Activated CD4-positive, alpha-beta T cell treated with anti-CD3 and anti-CD28 coated beads, Interleukin-2, amount 50 U/mL, for 16 hours (primary cell): Measurements from ENCODE around the gene VWA7.

ENCODE experiments used
- DNase-seq: peaks from one replicate; pipeline ENCODE4 v3.0.0-alpha.2; 2020

Gene VWA7

GRCh38 chr6:31749301-31750036, 27.7 kb downstream of the VWA7 start:
- DNase-seq, result no peak

- DNase-seq, result no peak
Measured at GRCh38 chr6:31744422-31744821, 32.7 kb downstream of the VWA7 start.

GRCh38 chr6:31742894-31743293, 34.2 kb downstream of the VWA7 start:
- no peak for DNase-seq

GRCh38 chr6:31741815-31742214, 35.3 kb downstream of the VWA7 start:
- DNase-seq, result no peak

- DNase-seq, result peak; percentile 37
Measured at GRCh38 chr6:31740397-31741223, 36.5 kb downstream of the VWA7 start.

- peak; percentile 100 for DNase-seq
Measured at GRCh38 chr6:31739639-31740396, 37.3 kb downstream of the VWA7 start, which contains the start of gene MSH5. Gene MSH5 (plus strand): TSS chr6:31740005. CDS start chr6:31740467, 462 bp downstream.

- peak; percentile 90 for DNase-seq
Measured at GRCh38 chr6:31737991-31738979, 38.8 kb downstream of the VWA7 start.

- peak; percentile 31 for DNase-seq
Measured at GRCh38 chr6:31737315-31737990, 39.7 kb downstream of the VWA7 start.

- no peak for DNase-seq
Measured at GRCh38 chr6:31736768-31737314, 40.3 kb downstream of the VWA7 start.

- DNase-seq, result peak; percentile 88
Measured at GRCh38 chr6:31736021-31736767, 40.9 kb downstream of the VWA7 start, which contains the start of gene CLIC1. Gene CLIC1 (minus strand): TSS chr6:31736530. CDS start chr6:31736300, 230 bp downstream.

- peak; percentile 84 for DNase-seq
Measured at GRCh38 chr6:31734821-31735406, 42.2 kb downstream of the VWA7 start.

DNA sequence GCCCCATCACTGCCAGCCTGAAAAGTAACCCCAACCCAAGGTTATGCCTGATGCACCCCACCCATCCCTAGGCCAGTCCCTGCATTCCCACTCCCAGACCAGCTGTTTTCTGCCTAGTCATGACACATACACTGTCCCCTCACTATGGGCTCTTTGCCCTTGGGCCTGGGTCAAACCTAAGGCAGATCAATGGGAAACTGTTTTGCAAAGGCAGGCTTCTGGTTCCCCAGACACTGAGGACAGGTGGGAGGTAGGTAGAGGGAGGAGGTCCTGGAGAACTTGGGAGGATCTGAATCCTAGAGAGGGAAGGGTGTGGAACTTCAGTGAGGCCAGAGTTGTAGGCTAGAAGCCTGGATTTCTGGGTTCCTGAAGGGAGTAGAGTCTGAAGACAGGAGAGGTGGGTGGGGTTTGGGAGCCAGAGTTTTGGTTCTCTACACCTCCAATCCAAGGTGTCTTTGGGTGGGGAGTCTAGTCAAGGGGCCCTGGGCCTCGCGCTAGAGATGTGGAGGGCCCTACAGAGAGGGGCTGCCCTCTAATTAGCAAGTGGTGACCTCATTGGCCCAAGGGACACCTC, 42.8 kb downstream of the VWA7 start:
- no peak for DNase-seq

DNA sequence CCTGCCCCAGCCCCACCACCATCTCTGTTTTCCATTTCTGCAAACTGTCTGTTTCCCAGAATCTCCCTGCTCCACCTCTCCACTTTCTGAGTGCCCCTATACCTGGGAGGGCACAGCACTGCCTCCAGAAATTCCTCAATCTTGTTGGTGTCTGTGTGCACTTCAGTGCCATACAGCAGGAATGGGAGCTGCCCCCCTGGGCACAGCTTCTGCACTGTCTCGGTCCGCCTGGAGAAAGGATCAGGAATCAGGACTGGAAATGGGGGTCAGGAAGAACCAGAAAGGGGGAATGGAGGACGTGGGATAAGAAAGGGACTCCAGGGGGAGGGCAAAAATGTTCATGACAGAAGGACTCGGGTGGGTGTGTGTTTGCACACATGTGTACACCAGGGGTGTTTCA, 43.4 kb downstream of the VWA7 start:
- no peak for DNase-seq

DNA sequence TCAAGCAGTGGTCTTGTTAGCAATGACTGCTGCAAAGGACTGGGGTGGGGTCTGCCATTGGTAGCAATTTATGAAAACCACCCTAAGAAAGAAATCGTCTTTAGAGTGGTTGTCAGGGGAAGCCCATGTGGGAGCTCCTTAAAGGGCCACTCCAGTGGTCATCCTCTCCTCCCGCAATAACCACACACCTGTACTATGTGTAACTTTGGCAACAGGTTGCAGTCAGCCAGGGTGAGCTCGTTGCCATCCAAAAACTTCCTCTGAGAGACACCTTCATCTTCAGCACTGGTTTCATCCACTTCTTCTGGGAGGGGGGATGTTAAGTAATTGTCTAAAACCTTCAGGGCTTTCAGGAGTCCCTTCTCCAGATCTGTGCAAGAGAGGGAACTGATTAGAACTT, 45.1 kb downstream of the VWA7 start:
- no peak for DNase-seq

DNA sequence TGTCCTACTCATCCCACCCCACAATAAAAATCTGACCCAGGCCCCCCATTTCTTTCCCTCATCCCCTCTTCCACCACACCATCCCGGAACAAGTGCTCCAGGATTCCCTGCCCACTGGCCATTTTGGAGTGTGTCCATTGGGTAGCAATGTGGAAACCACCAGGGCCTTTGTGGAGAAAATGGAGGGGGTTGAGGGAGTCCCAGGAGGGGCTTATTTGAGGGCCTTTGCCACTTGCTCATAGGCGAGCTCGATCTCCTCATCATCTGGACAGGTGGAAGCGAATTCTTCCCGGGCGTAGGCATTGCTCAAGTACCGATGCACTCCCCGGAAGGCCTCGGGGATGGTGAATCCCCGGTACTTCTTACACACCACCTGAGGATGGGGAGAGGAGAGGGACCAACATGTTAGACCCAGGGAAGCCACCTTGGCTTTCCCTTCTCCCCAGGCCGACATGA, 46.5 kb downstream of the VWA7 start:
- no peak for DNase-seq

DNA sequence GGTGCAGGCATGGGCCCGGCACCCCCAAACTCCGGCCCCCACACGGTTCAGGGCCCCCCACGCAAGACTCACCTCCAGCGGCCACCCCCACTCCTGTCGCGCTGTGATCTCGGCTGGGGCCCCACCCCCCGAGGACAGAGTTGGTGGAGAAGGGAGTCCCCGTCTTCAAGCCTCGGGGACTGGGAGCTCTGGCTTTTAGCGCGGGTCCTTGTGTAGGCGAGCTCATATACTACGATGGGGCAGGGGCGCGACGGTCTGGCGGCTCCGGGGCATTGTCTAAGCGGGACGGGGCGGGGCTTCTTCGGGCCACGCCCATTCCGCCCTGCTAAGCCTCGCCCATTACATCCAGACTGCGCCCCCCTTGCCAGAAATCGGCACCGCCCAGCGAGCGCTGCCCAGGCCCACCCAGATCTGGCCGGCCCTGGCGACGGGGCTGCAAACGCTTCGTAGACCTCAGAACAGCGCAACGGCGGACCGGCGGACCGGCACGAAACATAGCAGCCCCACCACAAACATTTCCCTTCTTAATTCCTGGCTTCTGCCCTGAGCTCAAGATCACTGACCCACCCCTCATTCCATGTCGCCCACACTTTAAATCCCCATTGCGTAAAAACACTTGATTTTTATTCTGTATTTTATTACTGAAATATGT, 47.0 kb downstream of the VWA7 start:
- peak; percentile 67 for DNase-seq

GRCh38 chr6:31729515-31729978, 47.6 kb downstream of the VWA7 start:
- DNase-seq, result peak; percentile 81

DNA sequence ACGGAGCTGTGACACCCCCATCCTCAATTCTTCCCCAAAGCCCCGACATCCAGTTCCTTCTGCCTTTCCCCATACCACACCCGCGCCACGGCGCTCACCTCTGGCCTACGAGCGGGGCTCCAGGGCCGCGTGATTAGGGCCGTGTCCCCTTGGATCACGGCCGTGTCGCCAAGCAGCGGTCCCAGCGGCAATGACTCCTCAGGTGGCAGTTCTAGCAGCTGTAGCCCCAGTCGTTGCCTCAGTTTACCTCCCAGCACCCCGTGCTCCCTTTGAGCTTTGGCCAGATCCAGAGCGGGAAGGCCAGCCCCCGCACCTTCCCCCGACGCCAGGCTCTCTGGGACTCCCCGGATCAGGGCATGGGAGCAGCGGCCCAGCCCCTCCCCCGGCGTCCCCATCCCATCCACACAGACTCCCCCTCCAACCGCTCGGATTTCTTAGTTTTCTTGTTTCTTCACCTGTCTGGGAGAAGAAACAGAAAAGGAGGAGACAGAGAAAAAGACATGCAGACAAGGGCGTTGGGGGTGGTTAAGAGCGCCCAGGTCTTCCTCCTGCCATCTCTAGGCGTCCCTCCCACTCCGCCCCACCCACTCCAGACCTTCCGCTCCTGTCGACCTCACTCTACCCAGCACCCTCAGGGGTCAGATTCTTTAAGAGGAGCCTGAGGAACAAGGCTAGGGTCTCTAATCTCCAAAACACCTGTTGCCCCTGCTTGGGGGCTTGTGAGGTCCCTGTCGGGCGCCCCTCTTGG, 48.2 kb downstream of the VWA7 start, which contains the start of gene DDAH2:
Gene DDAH2, minus strand, starts transcription at position 533 of the 748 bp plus-strand sequence. Its CDS starts 138 bp downstream, at position 395.
- DNase-seq, result no peak
